Vagina (tissue), 2 donors: Measurements from ENCODE around the gene PSMG2.

Experiments
- CTCF ChIP-seq, 3 experiments: fragments of 450-650 bp in 2 of 3; fragments of 200-600 bp in 1 of 3; sonication (generic) in 1 of 3; IDR thresholded peaks; one replicate each; pipeline ENCODE4 v1.5.1; 2017 to 2019; ENCODE audit warnings: antibody characterized with exemption in 3 of 3, mild to moderate bottlenecking in 2 of 3, moderate library complexity in 2 of 3
- POLR2A ChIP-seq, 2 donors: fragments of 450-650 bp; IDR thresholded peaks; one replicate each; pipeline ENCODE4 v1.6.1; 2017; ENCODE audit warnings: antibody characterized with exemption in 2 of 2, mild to moderate bottlenecking in 2 of 2, moderate library complexity in 2 of 2
- POLR2AphosphoS5 ChIP-seq, 2 donors: sonication (generic); formaldehyde crosslinking; IDR thresholded peaks; one replicate each; pipeline ENCODE4 v1.9.0; 2017; ENCODE audit warnings: antibody characterized with exemption in 2 of 2, mild to moderate bottlenecking in 2 of 2, low read depth in 1 of 2; ENCODE audit not compliant: insufficient read depth in 1 of 2

DNA sequence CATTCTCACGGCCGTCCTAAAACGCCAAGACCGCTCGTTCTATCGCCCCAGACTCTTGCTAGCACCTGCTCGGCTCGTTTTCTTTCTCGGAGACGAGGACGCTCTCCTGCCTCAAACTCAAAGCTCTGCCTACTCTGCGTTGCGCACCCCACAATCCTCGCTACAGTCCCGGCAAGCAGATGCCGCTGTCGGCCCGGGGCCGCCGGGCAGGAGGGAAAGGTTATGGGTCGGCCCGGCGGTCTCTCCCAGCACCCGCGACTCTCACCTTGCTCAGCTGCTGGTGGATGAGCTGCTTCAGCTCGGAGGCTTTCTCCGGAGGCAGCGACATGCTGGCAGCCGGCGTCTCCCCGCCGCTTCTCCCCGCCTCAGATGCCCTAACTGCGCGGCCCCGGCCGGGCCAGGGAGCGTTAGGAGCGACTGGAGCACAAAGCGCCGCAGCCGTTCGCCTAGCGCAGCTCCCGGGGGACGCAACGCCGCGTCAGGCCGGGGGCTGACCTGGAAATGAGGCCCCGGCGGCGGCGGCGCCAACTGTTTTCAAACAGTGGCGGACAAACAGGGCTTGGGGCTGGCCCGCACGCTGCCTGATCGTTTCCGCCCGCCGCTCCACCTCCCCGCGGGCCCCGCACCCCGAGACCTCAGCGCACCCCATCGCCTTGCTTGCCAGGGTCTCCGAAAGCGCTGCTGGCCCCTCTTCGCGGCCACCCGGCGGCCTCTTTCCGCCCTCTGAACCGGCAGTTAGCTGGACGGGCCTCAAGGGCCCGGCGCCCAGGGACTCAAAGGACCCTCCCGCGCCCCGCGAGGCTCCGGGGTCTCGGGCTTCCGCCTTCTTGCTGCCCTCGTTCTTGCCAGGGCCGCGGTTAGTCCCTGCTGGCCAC, at the start of gene PSMG2, which contains the start of gene CEP76:
- TF ChIP-seq CTCF (IDR thresholded peaks at IDR 0.05) (no peak), POLR2AphosphoS5 (IDR thresholded peaks at IDR 0.05; ENCODE audit: insufficient read depth in 1 of 2, low read depth in 1 of 2) (peak; percentile 39 to 84), POLR2A (IDR thresholded peaks at IDR 0.05) (peak in 1 of 2 donors; percentile 26)
